DND-41 (cell line): ENCODE measurements around the gene WDR31.

Experiments
- ATAC-seq: fragments of 200-7000 bp; cut with Tn5 transposase; 3 replicates; pipeline ENCODE4 v1.9.1; 2021; ENCODE audit warnings: low read depth; ENCODE audit not compliant: insufficient read depth
- DNase-seq: peaks from one replicate; pipeline ENCODE4 v3.0.0-alpha.2; 2020
- H2AFZ ChIP-seq: 2 replicates; pipeline ENCODE4 v1.6.0; 2012; ENCODE audit warnings: low read depth, low read length
- H3K27ac ChIP-seq: 2 replicates; pipeline ENCODE4 v1.5.1; 2012; ENCODE audit warnings: low read length, inconsistent platforms
- H3K27me3 ChIP-seq: fragments of 200-600 bp; sonication (generic); 2 replicates; pipeline ENCODE4 v1.6.0; 2012; ENCODE audit warnings: low read length, mild to moderate bottlenecking, inconsistent platforms; ENCODE audit not compliant: insufficient read depth, poor library complexity
- H3K36me3 ChIP-seq: 2 replicates; pipeline ENCODE4 v1.5.1; 2012; ENCODE audit warnings: low read length, inconsistent platforms; ENCODE audit not compliant: insufficient read depth
- H3K4me1 ChIP-seq: 2 replicates; pipeline ENCODE4 v1.5.1; 2012; ENCODE audit warnings: mild to moderate bottlenecking, low read length; ENCODE audit not compliant: insufficient read depth
- H3K4me2 ChIP-seq: 2 replicates; pipeline ENCODE4 v1.6.0; 2012; ENCODE audit warnings: mild to moderate bottlenecking, moderate library complexity, low read length, inconsistent platforms; ENCODE audit not compliant: insufficient read depth
- H3K4me3 ChIP-seq, 2 experiments: fragments of 200-600 bp in 1 of 2; shearing (Covaris generic) in 1 of 2; 2 replicates each; pipeline ENCODE4 v1.5.1; 2012 to 2016; ENCODE audit warnings: inconsistent platforms in 2 of 2, low read length in 2 of 2, mild to moderate bottlenecking in 2 of 2, low read depth in 1 of 2, moderate library complexity in 1 of 2
- H3K79me2 ChIP-seq: 2 replicates; pipeline ENCODE4 v1.6.0; 2012; ENCODE audit warnings: low read length, inconsistent platforms; ENCODE audit not compliant: insufficient read depth
- H3K9ac ChIP-seq: 2 replicates; pipeline ENCODE4 v1.6.0; 2012; ENCODE audit warnings: low read depth, mild to moderate bottlenecking, inconsistent platforms, low read length, moderate library complexity
- H3K9me3 ChIP-seq: 2 replicates; pipeline ENCODE4 v1.5.1; 2012; ENCODE audit warnings: low read length, moderate library complexity, mild to moderate bottlenecking, inconsistent platforms; ENCODE audit not compliant: insufficient read depth, severe bottlenecking
- H4K20me1 ChIP-seq: 2 replicates; pipeline ENCODE4 v1.6.0; 2012; ENCODE audit warnings: low read length; ENCODE audit not compliant: insufficient read depth
- EZH2 ChIP-seq: IDR thresholded peaks from 3 replicates; pipeline ENCODE4 v1.6.1; 2012; ENCODE audit warnings: borderline replicate concordance, low read depth, mild to moderate bottlenecking, moderate library complexity, low read length, inconsistent platforms; ENCODE audit not compliant: severe bottlenecking
- TF ChIP-seq, protein P1 (sequence below): IDR thresholded peaks from 2 replicates; pipeline ENCODE4 v1.5.1; 2012; ENCODE audit warnings: borderline replicate concordance, low read length, moderate library complexity, mild to moderate bottlenecking; ENCODE audit not compliant: poor library complexity, severe bottlenecking; ENCODE audit errors: extremely low read depth

The WDR31 gene

DNA sequence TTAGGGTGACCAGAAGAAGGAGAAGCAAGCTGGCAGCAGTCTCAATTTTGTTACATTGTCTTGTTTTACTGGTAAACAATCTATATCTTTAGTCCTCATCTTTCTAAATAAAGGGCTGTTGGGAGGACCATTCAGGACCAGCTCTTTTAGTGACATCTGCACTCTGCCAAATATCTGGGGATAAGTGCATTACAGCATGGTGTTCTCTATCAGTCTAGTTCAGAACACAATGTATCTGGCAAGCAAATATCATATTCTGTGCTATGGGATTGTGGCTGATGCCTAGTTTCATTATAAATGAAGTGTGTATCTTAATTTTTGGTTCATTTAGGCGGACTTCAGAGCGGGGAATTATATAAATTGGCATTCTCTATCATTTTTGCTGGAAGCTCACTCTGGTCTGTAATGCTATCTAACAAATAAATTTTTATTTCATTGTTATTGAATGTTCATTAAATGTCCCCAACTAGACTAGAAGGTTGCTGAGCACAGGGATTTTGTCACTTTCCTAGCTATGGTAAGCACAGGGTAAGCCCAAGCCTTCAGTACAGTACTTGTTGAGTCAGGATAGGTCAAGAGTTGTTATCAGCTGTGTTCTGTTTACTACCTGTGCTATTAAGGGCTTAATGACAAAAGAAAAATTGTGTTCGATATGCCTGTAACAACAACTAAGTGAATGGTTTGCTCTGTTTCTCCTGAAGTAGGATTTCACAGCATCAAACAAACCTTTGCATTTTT, 11.9 kb downstream of the WDR31 start:
- H3K27ac ChIP-seq, result no peak overlapping the region
- DNase-seq (no peak), ATAC-seq (no peak)
- H3K4me1 ChIP-seq, result no peaks in the 10 kb centered on the region
- no peak overlapping the region for H3K4me3 ChIP-seq
- H3K36me3 ChIP-seq, result no peaks in the 10 kb centered on the region
- no peak overlapping the region for H2AFZ ChIP-seq
- H3K9me3 ChIP-seq, result no peaks in the 10 kb centered on the region
- no peaks in the 10 kb centered on the region for H4K20me1 ChIP-seq
- no peaks in the 10 kb centered on the region for H3K27me3 ChIP-seq
- no peak for TF ChIP-seq EZH2
- TF ChIP-seq, protein P1, sequence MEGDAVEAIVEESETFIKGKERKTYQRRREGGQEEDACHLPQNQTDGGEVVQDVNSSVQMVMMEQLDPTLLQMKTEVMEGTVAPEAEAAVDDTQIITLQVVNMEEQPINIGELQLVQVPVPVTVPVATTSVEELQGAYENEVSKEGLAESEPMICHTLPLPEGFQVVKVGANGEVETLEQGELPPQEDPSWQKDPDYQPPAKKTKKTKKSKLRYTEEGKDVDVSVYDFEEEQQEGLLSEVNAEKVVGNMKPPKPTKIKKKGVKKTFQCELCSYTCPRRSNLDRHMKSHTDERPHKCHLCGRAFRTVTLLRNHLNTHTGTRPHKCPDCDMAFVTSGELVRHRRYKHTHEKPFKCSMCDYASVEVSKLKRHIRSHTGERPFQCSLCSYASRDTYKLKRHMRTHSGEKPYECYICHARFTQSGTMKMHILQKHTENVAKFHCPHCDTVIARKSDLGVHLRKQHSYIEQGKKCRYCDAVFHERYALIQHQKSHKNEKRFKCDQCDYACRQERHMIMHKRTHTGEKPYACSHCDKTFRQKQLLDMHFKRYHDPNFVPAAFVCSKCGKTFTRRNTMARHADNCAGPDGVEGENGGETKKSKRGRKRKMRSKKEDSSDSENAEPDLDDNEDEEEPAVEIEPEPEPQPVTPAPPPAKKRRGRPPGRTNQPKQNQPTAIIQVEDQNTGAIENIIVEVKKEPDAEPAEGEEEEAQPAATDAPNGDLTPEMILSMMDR, result no peak
- no peaks in the 10 kb centered on the region for H3K79me2 ChIP-seq
- no peak overlapping the region for H3K4me2 ChIP-seq
- H3K9ac ChIP-seq, result no peak overlapping the region

DNA sequence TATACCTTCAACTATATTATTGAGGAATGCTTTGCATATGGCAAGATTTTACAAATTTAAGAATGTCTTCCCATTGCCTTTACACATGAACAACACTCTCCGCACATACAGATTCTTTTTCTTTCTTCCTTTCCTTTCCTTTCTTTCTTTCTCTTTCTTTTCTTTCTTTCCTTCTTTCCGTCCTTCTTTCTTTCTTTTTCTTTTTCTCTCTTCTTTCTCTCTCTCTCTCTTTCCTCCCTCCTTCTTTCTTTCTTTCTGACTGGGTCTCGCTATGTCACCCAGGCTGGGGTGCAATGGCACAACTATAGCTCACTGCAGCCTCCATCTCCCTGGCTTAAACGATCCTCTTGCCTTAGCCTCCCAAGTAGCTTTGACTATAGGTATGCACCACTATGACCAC, 13.8 kb downstream of the WDR31 start:
- no peaks in the 10 kb centered on the region for H3K79me2 ChIP-seq
- ATAC-seq (no peak), DNase-seq (no peak)
- H3K27me3 ChIP-seq, result no peaks in the 10 kb centered on the region
- H3K4me1 ChIP-seq, result no peaks in the 10 kb centered on the region
- no peak overlapping the region for H3K9ac ChIP-seq
- TF ChIP-seq, protein P1, result no peak
- no peak for TF ChIP-seq EZH2
- H3K4me3 ChIP-seq, result no peak overlapping the region
- H4K20me1 ChIP-seq, result no peaks in the 10 kb centered on the region
- no peak overlapping the region for H3K4me2 ChIP-seq
- H3K27ac ChIP-seq, result no peak overlapping the region
- H3K36me3 ChIP-seq, result no peaks in the 10 kb centered on the region
- no peaks in the 10 kb centered on the region for H3K9me3 ChIP-seq
- H2AFZ ChIP-seq, result no peak overlapping the region

DNA sequence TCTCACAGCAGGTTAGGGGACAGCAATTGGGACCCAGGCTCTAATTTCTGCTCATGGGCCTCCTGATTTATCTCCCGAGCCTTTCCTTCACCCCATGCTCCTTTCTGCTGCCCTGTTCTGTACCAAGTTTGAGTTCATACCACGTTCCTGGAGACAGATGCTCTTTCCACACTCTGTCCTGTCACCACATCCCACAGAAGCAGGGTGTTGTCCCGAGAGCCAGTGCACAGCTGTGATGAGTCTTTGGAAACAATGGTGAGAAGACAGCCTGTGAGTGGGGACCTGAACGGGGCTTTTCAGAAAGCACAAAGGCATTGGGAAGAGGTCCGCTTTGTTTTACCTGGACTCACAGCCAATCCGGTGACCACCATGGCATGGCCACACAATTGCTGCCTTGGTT, 17.4 kb downstream of the WDR31 start:
- Histone ChIP-seq H3K4me2 (no peak overlapping the region), H3K27me3 (no peaks in the 10 kb centered on the region), H3K27ac (no peak overlapping the region), H3K79me2 (no peaks in the 10 kb centered on the region), H2AFZ (no peak overlapping the region), H4K20me1 (no peaks in the 10 kb centered on the region), H3K4me1 (no peaks in the 10 kb centered on the region), H3K9ac (no peak overlapping the region), H3K36me3 (no peaks in the 10 kb centered on the region), H3K4me3 (no peak overlapping the region), H3K9me3 (no peaks in the 10 kb centered on the region)
- no peak for TF ChIP-seq EZH2
- TF ChIP-seq, protein P1, result no peak
- ATAC-seq, result no peak
- DNase-seq, result no peak

DNA sequence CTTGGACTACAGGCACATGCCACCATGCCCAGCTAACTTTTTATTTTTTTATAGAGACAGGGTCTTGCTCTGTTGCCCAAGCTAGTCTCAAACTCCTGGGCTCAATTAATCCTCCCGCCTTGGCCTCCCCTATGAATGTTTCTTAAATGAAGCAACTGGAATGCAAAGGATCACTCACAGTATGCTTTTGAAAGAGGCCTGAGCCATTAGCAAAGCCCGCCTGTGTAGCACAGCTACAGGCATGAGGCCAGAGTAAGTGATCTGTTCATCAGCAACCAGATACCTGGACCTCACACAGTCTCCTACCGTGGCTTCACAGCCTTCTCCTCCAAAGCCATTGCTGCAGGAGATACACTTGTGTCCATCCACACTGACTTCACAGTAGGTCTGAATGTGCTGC, 20.0 kb downstream of the WDR31 start:
- ATAC-seq (no peak), DNase-seq (no peak)
- TF ChIP-seq EZH2, result no peak
- TF ChIP-seq, protein P1, result no peak
- H3K9me3 ChIP-seq, result no peaks in the 10 kb centered on the region
- H3K79me2 ChIP-seq, result no peaks in the 10 kb centered on the region
- no peak overlapping the region for H3K27ac ChIP-seq
- no peak overlapping the region for H3K4me3 ChIP-seq
- H3K9ac ChIP-seq, result no peak overlapping the region
- H3K4me1 ChIP-seq, result no peaks in the 10 kb centered on the region
- H3K36me3 ChIP-seq, result no peaks in the 10 kb centered on the region
- no peak overlapping the region for H3K4me2 ChIP-seq
- H4K20me1 ChIP-seq, result no peaks in the 10 kb centered on the region
- no peak overlapping the region for H2AFZ ChIP-seq
- no peaks in the 10 kb centered on the region for H3K27me3 ChIP-seq
